IPS DF 6.9 (cell line): Measurements from ENCODE around the gene FLACC1.

Experiments
- DNase-seq: peaks from one replicate; pipeline ENCODE4 v3.0.0-alpha.2; 2013; ENCODE audit warnings: low read depth, low spot score
- H3K27ac ChIP-seq: one replicate; pipeline ENCODE4 v1.5.1; 2013; ENCODE audit warnings: low read length, control low read depth
- H3K27me3 ChIP-seq: 2 replicates; pipeline ENCODE4 v1.6.1; 2013; ENCODE audit warnings: mild to moderate bottlenecking, low read length; ENCODE audit not compliant: control insufficient read depth, insufficient read depth
- H3K36me3 ChIP-seq: 2 replicates; pipeline ENCODE4 v1.6.1; 2013; ENCODE audit warnings: low read length; ENCODE audit not compliant: control insufficient read depth, insufficient read depth
- H3K4me1 ChIP-seq: 2 replicates; pipeline ENCODE4 v1.6.1; 2013; ENCODE audit warnings: low read length; ENCODE audit not compliant: control insufficient read depth, insufficient read depth
- H3K4me3 ChIP-seq: 2 replicates; pipeline ENCODE4 v1.5.1; 2013; ENCODE audit warnings: mild to moderate bottlenecking, low read length
- H3K9me3 ChIP-seq: 2 replicates; pipeline ENCODE4 v1.6.1; 2013; ENCODE audit warnings: low read length, inconsistent platforms; ENCODE audit not compliant: control insufficient read depth, insufficient read depth
- WGBS: extraction: QIAGEN DNeasy Blood & Tissue Kit; methylation state at CpG from one replicate; pipeline ENCODE4 v1.1.7; 2013; ENCODE audit warnings: mixed read lengths, missing lambda C conversion rate; ENCODE audit not compliant: insufficient read length, insufficient coverage; 5-methylcytosine and 5-hydroxymethylcytosine counted together

Gene FLACC1, protein sequence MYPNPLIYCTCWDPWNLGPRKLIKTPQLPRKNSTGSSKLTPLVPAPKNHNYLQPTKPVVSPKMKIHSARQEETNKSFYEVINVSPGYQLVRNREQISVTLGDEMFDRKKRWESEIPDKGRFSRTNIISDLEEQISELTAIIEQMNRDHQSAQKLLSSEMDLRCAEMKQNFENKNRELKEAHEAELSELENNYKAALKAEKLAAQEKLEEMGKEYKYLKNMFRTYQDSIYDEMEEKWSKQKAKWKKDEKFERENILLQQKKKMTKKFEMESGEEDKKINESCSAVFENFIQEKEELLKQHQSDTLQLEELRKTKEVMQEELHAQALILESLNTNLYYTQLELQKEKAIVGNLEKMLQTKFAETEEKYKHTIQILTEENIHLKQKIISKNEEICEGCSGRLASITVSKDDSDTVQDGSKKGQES

GRCh38 chr2:201357221-201357620 is at the start of gene FLACC1:
Gene FLACC1 (minus strand): TSS chr2:201357345. CDS start chr2:201351404, 5,941 bp downstream.
- no CpG with 5 or more reads among the region's 1 CpG for WGBS
- no peak for DNase-seq

GRCh38 chr2:201406077-201406662 is 49.0 kb upstream of the FLACC1 start:
- DNase-seq = no peak
- Histone ChIP-seq H3K9me3 (no peaks in the 10 kb centered on the region), H3K4me1 (no peaks in the 10 kb centered on the region), H3K4me3 (no peak overlapping the region), H3K36me3 (no peaks in the 10 kb centered on the region), H3K27me3 (no peaks in the 10 kb centered on the region), H3K27ac (no peak overlapping the region)
- WGBS = no CpG with 5 or more reads among the region's 3 CpGs

More at GRCh38 chr2:201357221-201357620, at the start of gene FLACC1:
- no peaks in the 10 kb centered on the region for H3K36me3 ChIP-seq
- H3K27ac ChIP-seq = no peak within 1 kb of the TSS
- H3K9me3 ChIP-seq = no peaks in the 10 kb centered on the region
- no peaks in the 10 kb centered on the region for H3K27me3 ChIP-seq
- no peak within 1 kb of the TSS for H3K4me3 ChIP-seq
- no peaks in the 10 kb centered on the region; the same call in 1 of the 2 replicates for H3K4me1 ChIP-seq

- H3K27ac ChIP-seq = no peak overlapping the region
- H3K36me3 ChIP-seq = no peaks in the 10 kb centered on the region
- no peaks in the 10 kb centered on the region for H3K4me1 ChIP-seq
- H3K9me3 ChIP-seq = no peaks in the 10 kb centered on the region
- no peak overlapping the region for H3K4me3 ChIP-seq
- WGBS = no CpG with 5 or more reads among the region's 3 CpGs
- no peak for DNase-seq
- no peaks in the 10 kb centered on the region for H3K27me3 ChIP-seq
These were observed 47.6 kb upstream of the FLACC1 start for GRCh38 chr2:201404699-201405280.

DNA sequence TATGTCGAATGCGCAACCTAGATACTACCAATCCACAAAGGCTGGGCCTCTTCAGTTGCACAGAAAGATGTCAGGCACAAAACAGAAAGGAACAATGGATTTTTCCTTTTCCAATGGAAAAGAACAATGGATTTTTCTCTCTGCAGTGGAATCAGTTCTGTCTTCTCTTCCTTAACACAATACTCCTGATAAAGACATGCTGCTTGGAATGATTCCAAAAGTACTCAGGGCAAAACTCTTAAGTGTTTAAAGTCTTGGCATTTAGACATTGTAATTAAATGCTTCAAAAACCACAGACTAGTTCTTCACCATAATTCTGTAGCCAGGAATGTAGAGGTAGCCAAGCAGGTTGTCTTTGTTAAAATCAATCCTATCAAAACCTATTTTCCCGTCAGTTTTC is 46.7 kb upstream of the FLACC1 start:
- Histone ChIP-seq H3K9me3 (no peaks in the 10 kb centered on the region), H3K27ac (no peak overlapping the region), H3K36me3 (no peaks in the 10 kb centered on the region), H3K4me3 (no peak overlapping the region), H3K4me1 (no peaks in the 10 kb centered on the region), H3K27me3 (no peaks in the 10 kb centered on the region)
- no CpG with 5 or more reads among the region's 3 CpGs for WGBS
- DNase-seq = no peak

GRCh38 chr2:201402651-201403562 is 45.8 kb upstream of the FLACC1 start:
- WGBS = no CpG with 5 or more reads among the region's 6 CpGs
- no peak overlapping the region for H3K4me3 ChIP-seq
- H3K4me1 ChIP-seq = no peaks in the 10 kb centered on the region
- no peaks in the 10 kb centered on the region for H3K9me3 ChIP-seq
- no peaks in the 10 kb centered on the region for H3K36me3 ChIP-seq
- DNase-seq = no peak
- H3K27me3 ChIP-seq = no peaks in the 10 kb centered on the region
- no peak overlapping the region for H3K27ac ChIP-seq

- whole genome bisulfite sequencing = no CpG with 5 or more reads among the region's 3 CpGs
- Histone ChIP-seq H3K4me1 (no peaks in the 10 kb centered on the region), H3K4me3 (no peak overlapping the region), H3K27me3 (no peaks in the 10 kb centered on the region), H3K9me3 (no peaks in the 10 kb centered on the region), H3K27ac (no peak overlapping the region), H3K36me3 (no peaks in the 10 kb centered on the region)
- DNase-seq = no peak
These were observed 44.7 kb upstream of the FLACC1 start for GRCh38 chr2:201401815-201402214.

- H3K4me1 ChIP-seq = no peaks in the 10 kb centered on the region
- H3K36me3 ChIP-seq = peaks cover 2% of the 10 kb centered on the region; the same call in 1 of the 2 replicates
- DNase-seq = no peak
- no peaks in the 10 kb centered on the region for H3K9me3 ChIP-seq
- H3K27ac ChIP-seq = no peak overlapping the region
- no peak overlapping the region for H3K4me3 ChIP-seq
- no CpG with 5 or more reads among the region's 8 CpGs for WGBS
- no peaks in the 10 kb centered on the region for H3K27me3 ChIP-seq
These were observed 39.5 kb upstream of the FLACC1 start for GRCh38 chr2:201396595-201396994.

- Histone ChIP-seq H3K27me3 (no peaks in the 10 kb centered on the region), H3K27ac (no peak overlapping the region), H3K4me3 (no peak overlapping the region), H3K4me1 (no peaks in the 10 kb centered on the region), H3K36me3 (peaks cover 7% of the 10 kb centered on the region; the same call in 1 of the 2 replicates), H3K9me3 (no peaks in the 10 kb centered on the region)
- no CpG with 5 or more reads among the region's 1 CpG for WGBS
- DNase-seq = no peak
These were observed 26.0 kb upstream of the FLACC1 start for GRCh38 chr2:201383136-201383535.

GRCh38 chr2:201378496-201379397 is 21.6 kb upstream of the FLACC1 start:
- Histone ChIP-seq H3K4me3 (no peak overlapping the region), H3K27ac (no peak overlapping the region), H3K27me3 (no peaks in the 10 kb centered on the region), H3K4me1 (no peaks in the 10 kb centered on the region), H3K36me3 (peaks cover 2% of the 10 kb centered on the region; the same call in 1 of the 2 replicates), H3K9me3 (no peaks in the 10 kb centered on the region)
- no peak for DNase-seq
- WGBS = no CpG with 5 or more reads among the region's 5 CpGs
